HUES48 (cell line): ENCODE data around the gene PIGZ.

ENCODE experiments used
- H3K27ac ChIP-seq: one replicate; pipeline ENCODE4 v1.7.0; 2013; ENCODE audit warnings: low read depth, low read length, inconsistent platforms
- H3K27me3 ChIP-seq: 2 replicates; pipeline ENCODE4 v1.6.1; 2013; ENCODE audit warnings: mild to moderate bottlenecking, low read length; ENCODE audit not compliant: control insufficient read depth, insufficient read depth
- H3K36me3 ChIP-seq: 2 replicates; pipeline ENCODE4 v1.6.1; 2013; ENCODE audit warnings: low read length; ENCODE audit not compliant: control insufficient read depth, insufficient read depth
- H3K4me1 ChIP-seq: 2 replicates; pipeline ENCODE4 v1.6.1; 2013; ENCODE audit warnings: mild to moderate bottlenecking, low read length; ENCODE audit not compliant: control insufficient read depth, insufficient read depth
- H3K4me3 ChIP-seq: 2 replicates; pipeline ENCODE4 v1.5.1; 2013; ENCODE audit warnings: mild to moderate bottlenecking, low read depth, low read length
- H3K9ac ChIP-seq: 2 replicates; pipeline ENCODE4 v1.6.1; 2013; ENCODE audit warnings: mild to moderate bottlenecking, low read depth, low read length, moderate library complexity
- H3K9me3 ChIP-seq: 2 replicates; pipeline ENCODE4 v1.6.1; 2013; ENCODE audit warnings: low read length; ENCODE audit not compliant: control insufficient read depth, insufficient read depth

PIGZ gene

GRCh38 chr3:196963631-196963953 is 5.0 kb downstream of the PIGZ start:
- Histone ChIP-seq H3K36me3 (no peaks in the 10 kb centered on the region), H3K27ac (no peak overlapping the region), H3K9ac (no peak overlapping the region), H3K4me3 (no peak overlapping the region), H3K27me3 (peaks cover 43% of the 10 kb centered on the region), H3K4me1 (no peaks in the 10 kb centered on the region; the same call in 1 of the 2 replicates), H3K9me3 (no peaks in the 10 kb centered on the region)

GRCh38 chr3:196962930-196963630 is 5.6 kb downstream of the PIGZ start:
- Histone ChIP-seq H3K27me3 (peaks cover 38% of the 10 kb centered on the region), H3K9ac (no peak overlapping the region), H3K4me1 (no peaks in the 10 kb centered on the region; the same call in 1 of the 2 replicates), H3K4me3 (no peak overlapping the region), H3K27ac (no peak overlapping the region), H3K9me3 (no peaks in the 10 kb centered on the region), H3K36me3 (no peaks in the 10 kb centered on the region)

- H3K9me3 ChIP-seq: no peaks in the 10 kb centered on the region
- H3K36me3 ChIP-seq: no peaks in the 10 kb centered on the region
- H3K27ac ChIP-seq: no peak overlapping the region
- H3K4me3 ChIP-seq: no peak overlapping the region
- no peaks in the 10 kb centered on the region; the same call in 1 of the 2 replicates for H3K4me1 ChIP-seq
- H3K9ac ChIP-seq: no peak overlapping the region
- peaks cover 30% of the 10 kb centered on the region for H3K27me3 ChIP-seq
Observed at GRCh38 chr3:196962108-196962929, 6.3 kb downstream of the PIGZ start.

GRCh38 chr3:196954832-196955231 is 13.8 kb downstream of the PIGZ start:
- Histone ChIP-seq H3K4me3 (no peak overlapping the region), H3K4me1 (no peaks in the 10 kb centered on the region), H3K27me3 (no peaks in the 10 kb centered on the region), H3K27ac (no peak overlapping the region), H3K9me3 (no peaks in the 10 kb centered on the region), H3K36me3 (no peaks in the 10 kb centered on the region), H3K9ac (no peak overlapping the region)

- no peak overlapping the region for H3K9ac ChIP-seq
Observed at GRCh38 chr3:196951371-196951770, 17.3 kb downstream of the PIGZ start.

GRCh38 chr3:196949750-196950149 is 18.9 kb downstream of the PIGZ start:
- H3K9me3 ChIP-seq: no peaks in the 10 kb centered on the region
- H3K27ac ChIP-seq: no peak overlapping the region
- H3K4me1 ChIP-seq: no peaks in the 10 kb centered on the region
- no peak overlapping the region for H3K9ac ChIP-seq
- H3K27me3 ChIP-seq: no peaks in the 10 kb centered on the region
- no peak overlapping the region for H3K4me3 ChIP-seq
- H3K36me3 ChIP-seq: no peaks in the 10 kb centered on the region

More at GRCh38 chr3:196951371-196951770, 17.3 kb downstream of the PIGZ start:
- H3K4me1 ChIP-seq: no peaks in the 10 kb centered on the region
- no peaks in the 10 kb centered on the region for H3K27me3 ChIP-seq
- no peak overlapping the region for H3K4me3 ChIP-seq
- H3K36me3 ChIP-seq: no peaks in the 10 kb centered on the region
- H3K9me3 ChIP-seq: no peaks in the 10 kb centered on the region
- no peak overlapping the region for H3K27ac ChIP-seq

GRCh38 chr3:196949285-196949619 is 19.4 kb downstream of the PIGZ start:
- Histone ChIP-seq H3K36me3 (no peaks in the 10 kb centered on the region), H3K27me3 (no peaks in the 10 kb centered on the region), H3K9ac (no peak overlapping the region), H3K9me3 (no peaks in the 10 kb centered on the region), H3K27ac (no peak overlapping the region), H3K4me1 (no peaks in the 10 kb centered on the region), H3K4me3 (no peak overlapping the region)

- Histone ChIP-seq H3K9ac (no peak overlapping the region), H3K27ac (no peak overlapping the region), H3K4me3 (no peak overlapping the region)
Observed at GRCh38 chr3:196948442-196949284, 20.0 kb downstream of the PIGZ start.

GRCh38 chr3:196947860-196948441 is 20.7 kb downstream of the PIGZ start:
- H3K4me3 ChIP-seq: no peak overlapping the region
- no peaks in the 10 kb centered on the region for H3K9me3 ChIP-seq
- H3K36me3 ChIP-seq: no peaks in the 10 kb centered on the region
- no peaks in the 10 kb centered on the region for H3K27me3 ChIP-seq
- H3K27ac ChIP-seq: no peak overlapping the region
- H3K4me1 ChIP-seq: peaks cover 7% of the 10 kb centered on the region; the same call in 1 of the 2 replicates
- H3K9ac ChIP-seq: no peak overlapping the region

More at GRCh38 chr3:196948442-196949284, 20.0 kb downstream of the PIGZ start:
- Histone ChIP-seq H3K27me3 (no peaks in the 10 kb centered on the region), H3K9me3 (no peaks in the 10 kb centered on the region), H3K4me1 (peaks cover 2% of the 10 kb centered on the region; the same call in 1 of the 2 replicates), H3K36me3 (no peaks in the 10 kb centered on the region)

GRCh38 chr3:196947136-196947859 is 21.3 kb downstream of the PIGZ start:
- Histone ChIP-seq H3K36me3 (no peaks in the 10 kb centered on the region), H3K4me3 (no peak overlapping the region), H3K9ac (no peak overlapping the region), H3K27ac (no peak overlapping the region), H3K27me3 (no peaks in the 10 kb centered on the region), H3K4me1 (peaks cover 7% of the 10 kb centered on the region; the same call in 1 of the 2 replicates), H3K9me3 (no peaks in the 10 kb centered on the region)
